HL-60 (cell line): ENCODE data around the gene SGMS1.

Source experiments
- DNase-seq, 2 experiments: peaks; one replicate each; pipeline ENCODE4 v3.0.0-alpha.2; 2010 to 2020; ENCODE audit warnings: low read depth in 1 of 2, low spot score in 1 of 2
- H3K27ac ChIP-seq: fragments of 250-450 bp; sonication (Bioruptor Pico); replicated peaks from 2 replicates; pipeline ENCODE4 v1.5.1; 2020; ENCODE audit warnings: mild to moderate bottlenecking, moderate library complexity
- H3K27me3 ChIP-seq: fragments of 250-450 bp; sonication (Bioruptor Pico); 2 replicates; pipeline ENCODE4 v1.5.1; 2021; ENCODE audit warnings: mild to moderate bottlenecking, moderate library complexity; ENCODE audit not compliant: insufficient read depth, poor library complexity, severe bottlenecking
- H3K4me3 ChIP-seq: replicated peaks from 2 replicates; pipeline ENCODE4 v1.5.1; 2011; ENCODE audit warnings: mild to moderate bottlenecking, control low read depth, low read length; ENCODE audit not compliant: insufficient read depth
- CTCF ChIP-seq: IDR thresholded peaks from one replicate; pipeline ENCODE4 v1.5.1; 2011; ENCODE audit warnings: low read length, control low read depth, inconsistent platforms; ENCODE audit not compliant: insufficient read depth
- GABPA ChIP-seq: IDR thresholded peaks from 2 replicates; pipeline ENCODE4 v1.6.1; 2012; ENCODE audit warnings: low read depth
- POLR2AphosphoS5 ChIP-seq: IDR thresholded peaks from 2 replicates; pipeline ENCODE4 v1.6.1; 2012; ENCODE audit warnings: low read depth
- SPI1 ChIP-seq: IDR thresholded peaks from 2 replicates; pipeline ENCODE4 v1.6.1; 2012; ENCODE audit warnings: low read depth, mild to moderate bottlenecking, borderline replicate concordance
- TF ChIP-seq, protein P1 (sequence below): IDR thresholded peaks from 2 replicates; pipeline ENCODE4 v1.6.1; 2012; ENCODE audit warnings: low read depth; ENCODE audit not compliant: insufficient replicate concordance

SGMS1 gene

GRCh38 chr10:50514995-50515394 is 108.8 kb downstream of the SGMS1 start:
- no peak overlapping the region for H3K27ac ChIP-seq
- TF ChIP-seq SPI1 (no peak), CTCF (no peak), POLR2AphosphoS5 (no peak), GABPA (no peak)
- TF ChIP-seq, protein P1, sequence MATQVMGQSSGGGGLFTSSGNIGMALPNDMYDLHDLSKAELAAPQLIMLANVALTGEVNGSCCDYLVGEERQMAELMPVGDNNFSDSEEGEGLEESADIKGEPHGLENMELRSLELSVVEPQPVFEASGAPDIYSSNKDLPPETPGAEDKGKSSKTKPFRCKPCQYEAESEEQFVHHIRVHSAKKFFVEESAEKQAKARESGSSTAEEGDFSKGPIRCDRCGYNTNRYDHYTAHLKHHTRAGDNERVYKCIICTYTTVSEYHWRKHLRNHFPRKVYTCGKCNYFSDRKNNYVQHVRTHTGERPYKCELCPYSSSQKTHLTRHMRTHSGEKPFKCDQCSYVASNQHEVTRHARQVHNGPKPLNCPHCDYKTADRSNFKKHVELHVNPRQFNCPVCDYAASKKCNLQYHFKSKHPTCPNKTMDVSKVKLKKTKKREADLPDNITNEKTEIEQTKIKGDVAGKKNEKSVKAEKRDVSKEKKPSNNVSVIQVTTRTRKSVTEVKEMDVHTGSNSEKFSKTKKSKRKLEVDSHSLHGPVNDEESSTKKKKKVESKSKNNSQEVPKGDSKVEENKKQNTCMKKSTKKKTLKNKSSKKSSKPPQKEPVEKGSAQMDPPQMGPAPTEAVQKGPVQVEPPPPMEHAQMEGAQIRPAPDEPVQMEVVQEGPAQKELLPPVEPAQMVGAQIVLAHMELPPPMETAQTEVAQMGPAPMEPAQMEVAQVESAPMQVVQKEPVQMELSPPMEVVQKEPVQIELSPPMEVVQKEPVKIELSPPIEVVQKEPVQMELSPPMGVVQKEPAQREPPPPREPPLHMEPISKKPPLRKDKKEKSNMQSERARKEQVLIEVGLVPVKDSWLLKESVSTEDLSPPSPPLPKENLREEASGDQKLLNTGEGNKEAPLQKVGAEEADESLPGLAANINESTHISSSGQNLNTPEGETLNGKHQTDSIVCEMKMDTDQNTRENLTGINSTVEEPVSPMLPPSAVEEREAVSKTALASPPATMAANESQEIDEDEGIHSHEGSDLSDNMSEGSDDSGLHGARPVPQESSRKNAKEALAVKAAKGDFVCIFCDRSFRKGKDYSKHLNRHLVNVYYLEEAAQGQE: no peak

GRCh38 chr10:50513956-50514355 is 109.8 kb downstream of the SGMS1 start:
- DNase-seq: no peak
- no peak for TF ChIP-seq POLR2AphosphoS5
- TF ChIP-seq CTCF: no peak
- no peak for TF ChIP-seq GABPA
- TF ChIP-seq, protein P1: no peak
- TF ChIP-seq SPI1: no peak

More at GRCh38 chr10:50514995-50515394, 108.8 kb downstream of the SGMS1 start:
- Histone ChIP-seq H3K4me3 (no peak overlapping the region), H3K27me3 (no peaks in the 10 kb centered on the region)
- no peak for DNase-seq

DNA sequence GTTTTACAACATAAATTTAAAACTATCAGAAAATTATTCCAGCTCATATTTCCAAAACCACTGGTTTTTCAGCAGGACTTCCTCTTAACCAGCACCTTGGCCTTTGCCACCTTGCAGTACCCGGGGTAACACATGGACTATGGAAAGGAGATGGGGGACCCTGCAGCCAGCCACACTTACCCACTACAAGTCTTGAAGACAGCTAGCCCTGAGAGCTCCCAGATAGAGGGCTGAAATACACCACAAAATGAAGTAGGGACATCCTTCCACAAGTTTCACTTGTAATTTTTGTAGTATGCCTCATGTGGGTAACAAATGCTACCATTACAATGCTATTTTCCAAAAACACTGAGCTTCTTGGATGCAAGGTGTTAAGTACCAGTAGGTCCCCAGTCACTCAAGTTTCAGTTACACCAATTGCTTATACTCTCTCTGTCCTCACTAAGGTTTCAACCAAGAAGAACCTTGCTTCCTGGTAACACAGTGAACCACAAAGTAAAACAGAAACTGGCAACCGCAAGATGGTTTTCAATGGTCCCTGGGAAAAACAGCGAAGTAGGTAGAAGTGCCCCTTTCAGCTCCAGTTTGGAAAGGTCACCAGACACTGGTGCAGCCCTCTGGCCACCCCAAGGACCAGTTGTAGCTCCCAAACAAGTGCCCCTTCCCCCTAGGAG is 110.9 kb downstream of the SGMS1 start:
- Histone ChIP-seq H3K4me3 (no peak overlapping the region), H3K27ac (no peak overlapping the region), H3K27me3 (no peaks in the 10 kb centered on the region)
- TF ChIP-seq GABPA: no peak
- no peak for TF ChIP-seq CTCF
- TF ChIP-seq, protein P1: no peak
- TF ChIP-seq POLR2AphosphoS5: no peak
- TF ChIP-seq SPI1: no peak
- peak in 1 of 2 experiments; percentile 3 for DNase-seq

More at GRCh38 chr10:50513956-50514355, 109.8 kb downstream of the SGMS1 start:
- Histone ChIP-seq H3K27ac (no peak overlapping the region), H3K4me3 (no peak overlapping the region), H3K27me3 (no peaks in the 10 kb centered on the region)
